Ureter (tissue), 1 donor: ENCODE data around the gene RPL19. TPM values are rescaled to one million over a fixed set of nuclear protein-coding genes. Genes with fewer than 3 reads are reported as not detected.
A peak's percentile ranks its signal among the peaks of the same experiment; 100 is the strongest.
"Not testable (repeated sequence)": the region's sequence is repeated elsewhere in the genome, so short reads cannot be mapped to it uniquely, and the experiment has no call there.

ENCODE experiments used
- DNase-seq: peaks from one replicate; pipeline ENCODE4 v3.0.0-alpha.2; 2020; ENCODE audit warnings: low spot score
- total RNA-seq: library from RNA; stranded (reverse); gene quantifications from one replicate; pipeline ENCODE4 v1.2.4, GENCODE V29; 2023
- donor health status: DM: yes; HTN: yes; CAD: no.

The RPL19 gene
- 2,156 TPM for total RNA-seq

DNA sequence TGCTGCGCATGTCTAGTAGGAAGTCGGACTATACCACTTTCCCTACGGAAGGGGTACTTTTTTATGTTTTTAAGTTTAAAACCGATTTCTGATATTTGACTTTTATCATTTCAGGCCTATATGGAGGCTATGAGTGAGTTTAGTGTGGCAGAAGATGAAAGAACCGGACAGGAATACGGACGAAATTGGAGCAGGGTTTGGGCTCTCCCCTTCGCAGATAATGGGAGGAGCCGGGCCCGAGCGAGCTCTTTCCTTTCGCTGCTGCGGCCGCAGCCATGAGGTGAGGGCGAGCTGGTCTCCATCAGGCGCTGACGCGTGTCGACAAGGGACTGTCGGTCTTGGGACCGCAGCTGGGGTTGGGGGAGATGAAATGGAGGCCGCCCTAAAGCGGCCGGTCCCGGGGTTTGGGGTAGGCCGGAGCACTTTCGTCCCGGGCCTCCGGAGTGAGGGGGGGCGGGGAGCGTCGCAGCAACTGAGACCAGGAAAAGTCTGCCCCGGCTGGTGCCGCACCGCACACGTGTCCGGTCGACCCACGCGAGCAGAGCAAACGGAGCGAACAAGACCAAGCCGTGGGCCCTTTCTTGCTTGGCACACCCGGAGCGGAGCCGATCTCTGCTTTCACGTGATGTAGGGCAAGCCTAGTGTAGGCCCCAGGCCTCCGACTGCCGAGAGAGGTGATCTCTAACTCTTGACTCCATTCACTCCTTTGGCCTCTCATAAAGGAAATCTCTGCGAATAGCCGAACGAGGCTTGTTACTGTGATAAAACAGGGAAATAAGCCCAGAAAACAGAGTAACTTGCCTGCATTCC is at the start of gene RPL19:
TSS of gene RPL19 (plus strand) at position 214 of the 810 bp plus-strand sequence. CDS start at position 276, 62 bp downstream.
- DNase-seq = peak; percentile 80

DNA sequence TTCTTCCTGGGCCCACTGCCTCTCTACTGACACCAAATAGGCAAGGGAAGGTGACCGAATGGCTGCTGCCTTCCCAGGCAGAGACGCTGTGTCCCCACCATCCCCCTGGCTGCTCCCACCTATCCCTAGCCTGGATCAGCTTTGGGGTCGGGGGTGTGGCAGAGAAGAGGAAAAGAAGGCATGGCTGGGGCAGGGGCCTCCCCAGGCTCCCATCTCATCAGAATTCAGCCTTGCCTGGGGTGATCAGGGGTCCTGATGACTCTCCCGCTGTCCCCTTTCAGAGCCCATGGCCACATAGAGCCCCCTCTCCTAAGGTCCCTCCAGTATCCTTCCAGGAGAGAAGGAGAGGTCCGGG is 49.3 kb upstream of the RPL19 start:
- DNase-seq = no peak

DNA sequence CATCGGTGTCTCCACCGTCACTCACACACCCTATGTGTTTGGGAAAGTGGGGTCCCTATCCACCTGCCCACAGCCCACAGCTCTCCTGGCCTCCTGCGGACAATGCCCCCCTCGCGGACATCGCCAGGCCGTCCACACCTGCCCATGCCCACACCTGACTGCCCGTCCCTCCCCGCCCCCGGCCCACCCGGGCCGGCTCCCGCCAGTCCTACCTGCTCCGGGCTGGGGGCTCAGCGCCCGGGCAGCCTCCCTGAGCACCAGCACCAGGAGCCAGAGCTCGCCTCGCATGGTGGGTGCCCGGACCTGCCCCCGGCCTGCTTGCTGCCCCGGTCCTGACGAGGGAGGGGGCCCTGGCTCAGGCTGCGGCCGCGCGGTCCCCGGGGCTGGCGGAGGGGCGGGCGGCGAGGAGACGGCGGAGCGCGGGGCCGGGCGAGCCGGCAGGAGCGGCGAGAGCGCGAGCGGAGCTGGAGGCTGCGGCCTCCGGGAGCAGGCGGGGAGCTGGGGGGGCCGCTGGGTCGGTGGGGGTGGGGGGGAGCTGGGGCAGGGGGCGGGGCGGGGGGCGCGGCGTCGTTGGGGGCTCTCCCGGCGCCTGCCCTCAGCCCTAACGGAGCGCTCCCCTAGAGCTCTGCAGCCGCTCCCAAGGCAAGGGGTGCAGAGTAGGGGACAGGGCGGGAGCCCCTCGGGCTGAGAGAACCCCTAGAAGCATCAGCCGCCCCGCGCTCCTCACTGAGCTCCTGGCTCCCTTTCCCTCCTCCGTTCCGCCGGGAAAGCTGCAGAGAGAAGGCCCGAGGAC is 48.7 kb upstream of the RPL19 start, which contains the start of gene PLXDC1:
TSS of gene PLXDC1 (minus strand) at position 488 of the 793 bp plus-strand sequence. CDS start at position 288, 200 bp downstream.
- no peak for DNase-seq

DNA sequence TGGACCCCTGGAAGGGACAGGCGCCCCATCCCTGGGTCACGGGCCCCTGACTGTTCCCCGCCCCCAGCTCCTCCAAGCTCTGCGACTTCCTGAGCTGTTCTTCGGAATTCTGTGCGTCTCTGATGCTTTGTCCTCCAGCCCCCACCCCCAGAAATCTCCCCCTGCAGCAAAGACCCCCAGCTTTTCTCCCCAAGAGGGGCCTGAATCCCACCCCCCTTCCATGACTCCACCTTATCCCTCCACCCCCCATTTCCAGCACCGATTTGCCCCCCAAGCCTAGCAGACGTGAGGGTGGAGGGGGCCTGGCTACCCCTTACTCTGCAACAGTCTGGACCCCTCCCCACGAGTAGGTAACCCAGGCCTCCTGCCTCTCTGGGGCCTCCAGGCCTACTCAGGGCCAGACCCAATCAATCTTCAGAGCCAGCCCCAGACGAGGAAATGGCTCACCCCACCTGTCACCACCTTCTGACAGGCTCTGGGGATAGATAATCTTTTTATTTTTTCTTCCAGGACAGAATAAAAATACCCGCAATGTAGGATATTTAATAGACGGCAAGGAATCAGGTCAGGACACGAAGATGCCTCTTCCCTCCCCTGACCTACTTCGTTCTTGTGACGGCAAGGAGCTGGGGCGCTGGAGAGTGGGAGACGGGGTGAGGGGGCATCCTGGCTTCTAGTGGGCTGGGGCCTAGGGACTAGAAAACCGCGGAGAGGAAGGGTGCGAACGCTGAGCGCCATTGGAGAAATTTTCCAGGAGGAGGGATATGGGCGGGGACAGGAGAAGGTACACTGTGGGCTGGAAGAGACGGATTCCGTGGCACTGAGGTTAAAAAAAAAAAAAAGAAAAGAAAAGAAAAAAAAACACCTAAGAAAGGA is 47.9 kb upstream of the RPL19 start:
- no peak for DNase-seq

DNA sequence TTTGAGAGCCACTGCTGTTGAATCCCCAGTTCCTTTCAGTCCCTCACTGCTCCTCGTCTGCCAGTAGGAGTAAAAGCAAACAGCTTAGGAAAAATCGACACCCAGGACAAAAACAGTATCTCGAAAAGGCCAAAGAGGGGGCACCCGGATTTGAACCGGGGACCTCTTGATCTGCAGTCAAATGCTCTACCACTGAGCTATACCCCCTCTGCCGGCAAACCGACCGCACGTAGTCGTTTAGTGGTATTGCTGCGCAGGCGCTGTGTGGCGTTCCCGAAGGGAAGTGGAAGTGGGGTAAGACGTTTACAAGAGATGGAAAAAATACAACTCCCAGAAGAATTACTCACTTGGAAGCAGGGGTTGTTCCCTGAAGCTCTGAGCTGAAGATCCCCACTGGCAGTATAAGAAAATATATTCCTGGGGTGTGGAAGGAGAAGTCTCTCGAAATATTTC is 46.5 kb upstream of the RPL19 start:
- peak; percentile 97 for DNase-seq

DNA sequence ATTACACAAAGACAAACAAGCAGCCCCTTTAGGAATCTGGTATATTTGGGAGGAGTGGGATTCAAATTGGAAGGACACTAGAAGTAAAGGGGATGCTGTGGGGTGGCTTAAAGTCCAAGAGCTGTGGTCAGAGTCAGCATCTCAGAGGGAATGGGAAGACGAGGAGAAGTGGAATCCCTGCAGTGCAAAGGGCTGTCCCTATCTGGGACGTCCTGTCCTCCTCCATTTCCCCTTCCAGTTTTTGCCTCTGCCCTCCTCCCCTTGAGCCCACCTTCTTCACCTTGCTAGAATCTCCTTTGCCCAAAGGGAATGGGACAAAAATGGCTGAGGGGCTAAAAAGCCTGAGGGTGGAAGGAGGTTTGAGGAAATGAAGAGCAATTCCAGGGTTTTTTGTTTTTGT is 44.4 kb upstream of the RPL19 start:
- no peak for DNase-seq

DNA sequence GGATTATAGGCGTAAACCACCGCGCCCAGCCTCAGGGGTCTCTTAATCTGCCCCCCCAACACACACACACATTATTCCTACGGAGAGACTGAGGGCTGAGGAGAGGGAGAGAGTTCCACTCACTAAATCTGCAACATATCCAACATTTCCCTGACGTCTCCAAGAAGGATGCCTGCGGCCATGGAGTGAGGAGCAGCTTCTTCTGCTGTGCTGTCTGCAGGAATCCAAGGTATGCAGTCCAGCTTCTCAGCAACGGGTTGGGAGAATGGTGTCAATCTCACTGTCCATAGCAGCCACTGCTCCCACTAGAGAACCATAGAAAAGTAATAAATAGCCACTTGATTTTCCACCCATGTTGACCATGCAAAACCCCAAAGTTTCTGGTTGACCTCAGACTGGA is 43.6 kb upstream of the RPL19 start:
- DNase-seq = no peak

DNA sequence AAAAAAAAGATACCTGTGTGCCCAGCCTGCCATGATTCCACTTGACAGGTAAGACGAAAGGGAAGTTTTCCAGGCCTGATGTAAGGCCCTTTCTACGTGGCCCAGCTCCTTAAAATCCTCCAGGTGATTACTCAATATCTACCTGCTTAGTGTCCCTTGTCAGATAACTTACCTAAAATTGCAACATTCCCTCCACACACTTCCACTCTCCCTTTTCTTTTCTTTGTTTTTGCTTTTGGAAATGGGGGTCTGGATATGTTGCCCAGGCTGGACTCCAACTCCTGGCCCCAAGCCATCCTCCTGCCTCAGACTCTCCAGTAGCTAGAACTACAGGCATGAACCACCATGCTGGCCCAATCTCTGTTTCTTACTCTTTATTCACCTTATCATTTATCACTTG is 41.5 kb upstream of the RPL19 start:
- no peak for DNase-seq

DNA sequence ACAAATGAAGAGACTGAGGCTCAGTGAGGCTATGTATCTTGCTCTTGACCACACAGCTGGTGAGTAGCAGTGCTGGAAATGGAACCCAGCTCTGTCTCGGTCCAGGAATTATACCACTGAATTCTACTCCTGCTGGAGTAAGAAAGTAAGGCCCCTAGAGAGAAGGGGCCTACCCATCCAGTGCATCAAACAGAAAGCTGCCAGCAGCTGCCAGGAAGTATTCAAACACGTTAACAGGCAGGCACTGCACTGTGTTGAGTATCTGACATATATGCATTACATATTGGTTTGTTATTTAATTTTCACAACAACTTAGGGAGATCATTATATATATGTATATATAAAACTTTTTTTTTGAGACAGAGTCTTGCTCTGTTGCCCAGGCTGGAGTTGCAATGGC is 38.1 kb upstream of the RPL19 start:
- no peak for DNase-seq

DNA sequence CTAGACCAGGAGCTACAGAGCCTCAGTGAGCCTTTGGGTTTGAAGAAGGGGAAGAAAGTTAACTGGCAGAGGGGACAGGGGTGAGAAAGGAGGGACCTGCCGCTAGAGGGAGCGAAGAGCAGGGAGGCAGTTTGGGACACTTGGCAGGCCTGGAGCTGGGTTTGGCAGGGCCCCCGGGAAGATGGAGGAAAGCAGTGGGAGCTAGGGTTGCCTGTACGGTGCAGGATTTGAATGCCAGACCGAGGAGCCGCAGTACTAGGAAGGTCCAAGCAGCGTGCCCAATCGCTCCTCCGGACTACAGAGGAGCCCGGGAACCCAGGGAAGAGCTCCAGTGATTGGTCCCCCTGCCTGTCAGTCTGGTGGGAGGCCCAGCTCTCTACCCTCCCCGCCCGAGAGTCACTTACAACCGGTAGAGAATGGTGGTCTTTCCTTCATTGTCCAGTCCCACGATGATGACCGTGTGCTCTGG is 35.4 kb upstream of the RPL19 start:
- peak; percentile 85 for DNase-seq

DNA sequence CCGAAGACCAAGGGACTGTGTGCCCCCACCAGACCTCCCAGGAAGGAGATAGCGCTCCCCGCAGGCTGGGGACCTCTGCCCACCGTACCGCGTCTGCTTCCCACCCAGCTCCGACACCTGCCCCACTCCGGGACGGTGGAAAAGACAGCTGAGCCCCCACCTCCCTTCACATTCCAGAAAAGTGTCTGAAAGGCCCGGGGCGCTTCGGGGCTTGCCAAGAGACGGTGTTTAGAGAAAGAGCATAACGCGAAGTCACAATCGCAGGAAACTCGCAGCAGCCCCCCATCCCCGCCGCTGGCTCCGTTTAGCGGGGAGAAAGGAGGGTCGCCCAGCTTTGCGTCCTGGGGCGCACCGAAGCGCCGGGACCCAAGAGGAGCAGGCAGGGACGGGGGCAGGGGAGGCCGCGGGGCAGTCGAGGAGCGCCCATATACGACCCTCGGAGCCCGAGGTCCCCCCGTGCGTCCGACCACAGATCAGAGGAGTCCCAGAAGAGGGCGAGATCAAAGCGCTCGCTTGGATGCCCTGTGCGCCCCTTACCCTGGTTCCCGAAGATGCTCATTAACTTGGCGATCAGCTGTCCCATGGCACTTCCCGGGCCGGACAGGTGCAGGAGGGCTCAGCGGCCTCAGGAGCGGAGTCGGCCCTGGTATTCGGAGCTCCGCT is 34.8 kb upstream of the RPL19 start:
- no peak for DNase-seq

DNA sequence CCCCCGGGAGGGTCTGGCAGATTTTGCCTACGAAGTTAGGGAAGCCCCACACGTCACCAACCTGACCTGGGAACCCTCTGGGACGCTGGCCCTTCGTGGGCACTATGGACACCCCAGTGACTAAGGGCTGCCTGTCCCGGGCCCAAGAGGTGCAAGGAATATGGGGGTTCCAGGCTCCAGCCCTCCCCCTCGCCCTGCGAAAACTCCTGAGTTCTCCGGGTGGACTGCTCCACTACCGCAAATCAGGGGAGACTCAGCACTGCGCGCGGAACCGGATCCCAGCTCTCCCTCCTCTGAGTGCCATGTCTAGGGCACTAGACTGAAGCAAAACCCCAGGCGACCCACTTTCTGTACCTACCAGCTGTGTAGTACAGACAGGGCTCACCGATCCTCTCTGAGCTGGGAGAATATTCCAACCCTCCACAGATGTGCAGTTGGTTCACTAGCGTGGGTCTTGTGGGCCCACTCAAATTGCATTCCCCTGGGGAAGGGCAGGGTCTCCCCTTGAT is 34.2 kb upstream of the RPL19 start, which contains the start of gene ARL5C:
TSS of gene ARL5C (minus strand) at position 321 of the 509 bp plus-strand sequence. CDS start 401 bp downstream, outside the sequence.
- DNase-seq = no peak

DNA sequence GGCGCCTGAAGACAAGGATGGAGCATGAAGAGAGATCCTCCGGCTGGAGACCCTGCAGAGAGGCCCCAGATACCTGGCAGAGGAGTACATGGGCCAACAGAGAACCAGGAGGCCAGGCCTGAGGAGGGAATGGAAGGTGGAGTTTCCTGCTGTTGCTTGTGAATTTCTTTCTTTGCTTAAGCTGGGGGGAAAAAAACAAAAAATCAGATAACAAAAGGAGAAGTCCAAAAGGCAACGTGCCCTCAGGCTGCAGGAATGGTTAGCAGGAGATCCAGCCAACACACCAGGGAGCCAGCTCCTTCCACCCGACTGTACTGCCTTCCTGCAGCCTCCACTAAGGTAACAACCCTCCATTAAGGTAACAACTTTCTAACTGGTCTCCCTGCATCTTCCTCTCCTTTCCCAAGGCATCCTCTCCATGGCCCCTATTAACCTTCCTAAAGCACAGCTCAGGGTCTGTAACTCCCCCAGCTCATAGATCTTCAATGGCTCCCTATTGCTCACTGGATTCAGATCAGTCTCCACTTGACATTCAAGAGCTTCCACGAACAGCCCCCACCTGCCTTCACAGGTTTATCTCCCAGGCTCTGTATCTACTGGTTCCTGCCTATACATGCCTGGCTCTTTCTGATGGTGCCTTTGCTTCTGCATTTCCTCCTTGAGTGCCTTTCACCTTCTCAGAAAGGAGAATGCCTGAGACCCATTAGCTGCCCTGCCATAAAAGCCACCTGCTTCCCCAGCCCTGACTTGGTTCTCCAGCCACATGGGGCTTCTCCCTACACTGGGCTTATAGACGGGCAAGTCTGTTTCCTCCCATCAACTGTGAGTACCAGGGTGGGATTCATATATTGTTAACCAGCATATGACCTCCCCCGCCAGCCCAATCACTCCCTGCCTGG is 33.4 kb upstream of the RPL19 start:
- no peak for DNase-seq

DNA sequence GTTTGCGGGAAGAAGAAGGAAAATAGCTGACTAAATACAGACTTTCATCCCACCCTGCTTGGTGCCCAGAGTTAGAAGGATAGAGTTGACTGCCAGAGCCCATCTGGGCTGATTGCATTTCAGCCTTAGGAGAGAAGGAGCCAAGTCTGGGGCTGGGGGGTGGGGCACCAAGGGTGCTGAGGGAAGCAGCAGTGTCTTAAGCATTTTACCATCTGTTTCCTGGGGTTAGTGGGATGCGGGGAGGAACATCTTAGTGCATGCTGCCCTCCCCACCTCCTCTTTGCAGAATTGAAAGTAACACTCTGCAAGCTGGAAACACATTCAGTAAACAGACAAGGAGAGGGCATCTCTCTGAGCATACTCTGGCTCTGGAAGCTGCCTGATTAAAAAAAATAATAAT is 32.6 kb upstream of the RPL19 start:
- no peak for DNase-seq

DNA sequence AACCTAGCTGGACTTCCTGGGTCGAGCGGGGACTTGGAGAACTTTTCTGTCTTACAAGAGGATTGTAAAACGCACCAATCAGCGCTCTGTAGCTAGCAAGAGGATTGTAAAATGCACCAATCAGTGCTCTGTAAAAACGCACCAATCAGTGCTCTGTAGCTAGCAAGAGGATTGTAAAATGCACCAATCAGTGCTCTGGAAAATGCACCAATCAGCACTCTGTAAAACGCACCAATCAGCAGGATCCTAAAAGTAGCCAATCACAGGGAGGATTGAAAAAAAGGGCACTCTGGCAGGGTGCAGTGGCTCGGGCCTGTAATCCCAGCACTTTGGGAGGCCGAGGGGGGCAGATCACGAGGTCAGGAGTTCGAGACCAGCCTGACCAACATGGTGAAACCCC is 31.6 kb upstream of the RPL19 start:
- DNase-seq = not testable (repeated sequence)

DNA sequence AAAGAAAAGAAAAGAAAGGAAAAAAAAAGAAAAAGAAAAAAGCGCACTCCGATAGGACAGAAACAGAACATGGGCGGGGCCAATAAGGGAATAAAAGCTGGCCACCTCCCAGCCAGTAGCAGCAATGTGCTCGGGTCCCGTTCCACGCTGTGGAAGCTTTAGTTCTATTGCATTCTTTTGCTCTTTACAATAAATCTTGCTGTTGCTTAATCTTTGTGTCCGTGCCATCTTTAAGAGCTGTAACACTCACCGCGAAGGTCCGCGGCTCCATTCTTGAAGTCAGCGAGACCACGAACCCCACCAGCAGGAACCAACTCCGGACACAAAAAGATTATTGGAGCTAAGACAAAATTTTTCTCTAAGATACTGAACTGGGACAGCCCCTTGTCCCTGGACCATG is 31.0 kb upstream of the RPL19 start:
- no peak for DNase-seq

DNA sequence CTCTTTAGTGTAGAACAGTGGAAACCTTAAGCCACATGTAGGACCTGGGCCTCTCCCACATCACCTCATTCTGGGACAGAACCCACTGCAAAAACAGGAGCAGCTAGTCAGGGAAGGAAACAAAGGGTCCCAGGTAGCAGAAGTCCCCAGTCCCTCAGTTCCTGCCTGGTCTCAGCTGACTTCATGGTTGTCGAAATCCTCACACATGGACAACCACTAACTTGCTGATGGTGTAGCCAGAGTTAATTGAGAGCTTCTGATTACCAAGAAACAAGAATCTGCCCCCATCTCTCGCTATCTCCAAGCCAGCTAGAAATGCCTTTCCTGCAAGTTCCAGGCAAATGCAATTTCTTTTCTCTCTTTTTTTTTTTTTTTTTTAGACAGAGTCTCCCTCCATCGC is 30.6 kb upstream of the RPL19 start:
- no peak for DNase-seq

DNA sequence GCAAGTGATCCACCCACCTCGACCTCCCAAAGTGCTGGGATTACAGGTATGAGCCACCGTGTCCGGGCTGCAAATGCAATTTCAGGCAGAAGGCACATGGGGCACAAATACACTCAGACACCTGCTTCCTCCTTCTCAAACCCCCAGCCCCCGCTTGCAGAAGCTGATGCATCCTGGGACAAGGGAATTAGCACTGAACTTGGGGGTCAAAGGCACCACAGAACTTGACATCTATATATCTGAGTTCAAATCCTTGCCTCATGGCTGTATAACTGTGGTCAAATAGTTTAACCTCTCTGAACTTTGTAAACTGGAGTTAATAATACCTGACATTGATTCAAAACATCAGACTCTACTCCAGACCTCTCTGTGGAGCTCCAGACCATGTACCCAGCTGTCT is 30.0 kb upstream of the RPL19 start:
- no peak for DNase-seq

DNA sequence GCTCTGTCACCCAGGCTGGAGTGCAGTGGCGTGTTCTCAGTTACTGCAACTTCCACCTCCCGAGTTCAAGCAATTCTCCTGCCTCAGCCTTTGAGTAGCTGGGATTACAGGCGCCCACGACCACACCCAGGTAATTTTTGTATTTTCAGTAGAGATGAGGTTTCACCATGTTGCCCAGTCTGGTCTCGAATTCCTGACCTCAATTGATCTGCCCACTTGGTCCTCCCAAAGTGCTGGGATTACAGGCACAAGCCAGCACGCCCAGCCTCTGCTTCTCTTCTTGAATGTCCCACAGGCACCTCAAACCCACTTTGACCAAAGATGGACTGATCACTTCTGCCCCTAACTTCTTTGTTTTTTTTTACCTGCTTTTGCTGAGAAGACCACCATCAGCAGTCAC is 29.5 kb upstream of the RPL19 start:
- DNase-seq = no peak

DNA sequence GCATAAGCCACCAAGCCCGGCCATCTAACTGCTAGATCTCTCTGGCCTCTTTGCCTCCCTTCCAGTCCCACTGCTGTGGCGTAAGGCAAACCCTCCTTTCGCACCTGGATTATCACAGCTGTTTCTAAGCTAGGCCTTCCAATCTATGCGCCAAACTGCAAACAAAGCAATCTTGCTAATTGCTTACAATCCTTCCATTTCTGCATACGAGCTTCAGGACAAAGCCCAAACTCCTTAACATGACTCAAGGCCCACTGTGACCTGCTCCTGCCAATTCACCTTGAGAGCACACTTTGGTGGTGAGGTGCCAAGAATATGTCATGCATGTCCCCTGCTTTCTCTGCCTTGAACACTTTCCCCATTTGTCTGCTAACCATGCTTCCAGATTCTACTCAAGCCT is 28.1 kb upstream of the RPL19 start:
- DNase-seq = no peak
